Measurements from ENCODE around the gene DROSHA.

DNA sequence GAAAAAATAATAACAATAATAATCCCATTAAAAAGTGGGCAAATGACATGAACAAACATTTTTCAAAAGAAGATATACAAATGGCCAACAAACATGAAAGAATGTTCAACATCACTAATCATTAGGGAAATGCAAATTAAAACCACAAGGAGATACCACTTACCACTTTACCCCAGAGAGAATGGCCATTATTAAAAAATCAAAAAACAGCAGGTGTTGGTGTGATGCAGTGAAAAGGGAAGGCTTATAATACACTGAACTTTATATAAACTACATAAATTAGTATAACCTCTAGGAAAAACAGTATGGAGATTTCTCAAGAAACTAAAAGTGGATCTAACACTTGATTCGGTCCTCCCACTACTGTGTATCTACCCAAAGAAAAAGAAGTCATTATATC, 81.9 kb downstream of the DROSHA start:
- TF ChIP-seq, protein P1, sequence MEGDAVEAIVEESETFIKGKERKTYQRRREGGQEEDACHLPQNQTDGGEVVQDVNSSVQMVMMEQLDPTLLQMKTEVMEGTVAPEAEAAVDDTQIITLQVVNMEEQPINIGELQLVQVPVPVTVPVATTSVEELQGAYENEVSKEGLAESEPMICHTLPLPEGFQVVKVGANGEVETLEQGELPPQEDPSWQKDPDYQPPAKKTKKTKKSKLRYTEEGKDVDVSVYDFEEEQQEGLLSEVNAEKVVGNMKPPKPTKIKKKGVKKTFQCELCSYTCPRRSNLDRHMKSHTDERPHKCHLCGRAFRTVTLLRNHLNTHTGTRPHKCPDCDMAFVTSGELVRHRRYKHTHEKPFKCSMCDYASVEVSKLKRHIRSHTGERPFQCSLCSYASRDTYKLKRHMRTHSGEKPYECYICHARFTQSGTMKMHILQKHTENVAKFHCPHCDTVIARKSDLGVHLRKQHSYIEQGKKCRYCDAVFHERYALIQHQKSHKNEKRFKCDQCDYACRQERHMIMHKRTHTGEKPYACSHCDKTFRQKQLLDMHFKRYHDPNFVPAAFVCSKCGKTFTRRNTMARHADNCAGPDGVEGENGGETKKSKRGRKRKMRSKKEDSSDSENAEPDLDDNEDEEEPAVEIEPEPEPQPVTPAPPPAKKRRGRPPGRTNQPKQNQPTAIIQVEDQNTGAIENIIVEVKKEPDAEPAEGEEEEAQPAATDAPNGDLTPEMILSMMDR (IDR thresholded peaks at IDR 0.05 in 8 of 11, conservative IDR thresholded peaks at IDR 0.05 in 3 of 11), result no peak
- TF ChIP-seq POLR2AphosphoS5 (IDR thresholded peaks at IDR 0.05), result no peak
- no peak for TF ChIP-seq POLR2A (IDR thresholded peaks at IDR 0.05)
